ENCODE results near the gene RALGPS2. TPM values are rescaled to one million over a fixed set of nuclear protein-coding genes. Genes with fewer than 3 reads are reported as not detected.
A peak's percentile ranks its signal among the peaks of the same experiment; 100 is the strongest.

The RALGPS2 gene
- total and polyA plus RNA-seq, 5 donors from 2014 or later, result 1.6 to 4.7 (median 3.5) TPM

DNA sequence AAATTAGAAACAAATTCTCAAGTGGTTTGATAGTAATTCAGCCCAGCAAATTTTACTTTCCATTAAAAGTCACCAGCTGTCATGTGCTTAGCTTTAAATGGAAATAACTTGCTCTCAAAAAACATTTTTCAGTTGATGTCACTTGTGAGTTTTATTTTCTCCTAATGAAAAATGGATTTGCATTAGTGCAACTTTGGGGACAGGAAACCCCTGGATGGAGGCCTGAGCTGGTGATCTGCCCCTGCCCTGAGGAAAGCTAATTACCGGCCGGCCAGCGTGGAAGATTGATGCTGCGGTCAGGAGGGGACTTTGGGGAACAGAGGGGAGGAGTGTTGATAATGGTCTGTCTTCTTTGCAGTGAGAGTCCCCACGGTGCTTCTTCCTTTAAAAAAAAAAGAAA is 212.7 kb downstream of the RALGPS2 start:
- Mint-ChIP-seq H3K27ac (no peak overlapping the region), H3K27me3 (peaks cover 8% of the 10 kb centered on the region), H3K9me3 (no peaks in the 10 kb centered on the region), H3K36me3 (no peaks in the 10 kb centered on the region), H3K4me3 (no peak overlapping the region), H3K4me1 (no peaks in the 10 kb centered on the region)
- ATAC-seq (ENCODE audit: low read depth in 2 of 2) (no peak), DNase-seq (no peak)
- Histone ChIP-seq H3K27ac (ENCODE audit: insufficient read depth, low read length, poor library complexity, severe bottlenecking) (no peak overlapping the region), H3K4me1 (ENCODE audit: control insufficient read depth, insufficient read depth, low read length, poor library complexity, severe bottlenecking) (no peaks in the 10 kb centered on the region), H3K27me3 (ENCODE audit: control insufficient read depth, insufficient read depth, low read length) (no peaks in the 10 kb centered on the region), H3K36me3 (ENCODE audit: control insufficient read depth, insufficient read depth, low read length) (no peaks in the 10 kb centered on the region), H3K9me3 (ENCODE audit: control insufficient read depth in 2 of 2, low read length in 2 of 2) (no peaks in the 10 kb centered on the region), H3K4me3 (ENCODE audit: low read depth, low read length) (no peak overlapping the region)

DNA sequence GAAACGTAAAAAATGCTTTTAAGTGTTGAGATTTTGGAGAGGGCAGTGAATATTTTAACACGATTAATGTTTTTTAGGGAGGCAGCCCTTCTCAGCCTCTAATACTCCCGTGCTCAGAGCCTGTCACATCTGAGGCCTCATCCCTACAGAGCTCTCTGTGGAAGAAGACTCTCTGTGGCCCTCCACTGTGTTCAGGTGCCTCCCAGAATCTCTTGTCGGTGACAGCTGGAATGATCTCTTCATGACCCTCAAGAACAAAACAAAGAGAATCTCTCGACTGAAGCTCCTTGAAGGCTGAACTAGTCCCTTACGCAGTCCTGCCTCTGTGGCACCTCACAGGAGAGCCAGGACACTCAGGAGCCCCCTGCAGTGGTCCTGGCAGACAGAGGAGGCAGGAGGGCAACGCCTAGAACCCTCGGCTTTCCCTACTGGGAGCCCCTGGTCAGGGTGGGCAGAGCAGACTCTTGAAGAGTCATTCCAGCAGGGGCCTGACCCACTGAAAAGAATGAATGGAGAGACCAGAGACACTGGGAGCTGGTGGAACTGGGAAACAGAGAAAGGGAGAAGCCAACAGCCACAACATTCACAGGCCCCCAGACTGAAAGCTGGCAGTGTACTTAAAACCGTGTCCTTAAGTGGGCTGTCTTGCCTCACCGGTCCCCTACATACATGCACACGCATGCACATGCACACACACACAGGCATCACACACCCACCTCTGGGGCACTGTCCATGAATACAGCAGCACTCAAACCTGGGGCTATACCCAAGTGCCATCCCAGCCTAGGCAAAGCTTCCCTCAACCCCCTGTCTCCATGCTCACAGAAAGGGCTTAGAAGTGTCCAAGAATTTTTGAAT is 213.3 kb downstream of the RALGPS2 start:
- no peak for DNase-seq
- no peak for ATAC-seq (ENCODE audit: low read depth in 2 of 2)
- Mint-ChIP-seq H3K27me3 (peaks cover 8% of the 10 kb centered on the region), H3K4me1 (no peaks in the 10 kb centered on the region), H3K27ac (no peak overlapping the region), H3K4me3 (no peak overlapping the region), H3K36me3 (no peaks in the 10 kb centered on the region), H3K9me3 (no peaks in the 10 kb centered on the region)
- no peak overlapping the region for H3K4me3 ChIP-seq (ENCODE audit: low read depth, low read length)
- H3K4me1 ChIP-seq (ENCODE audit: control insufficient read depth, insufficient read depth, low read length, poor library complexity, severe bottlenecking), result no peaks in the 10 kb centered on the region
- H3K27ac ChIP-seq (ENCODE audit: insufficient read depth, low read length, poor library complexity, severe bottlenecking), result no peak overlapping the region
- no peaks in the 10 kb centered on the region for H3K36me3 ChIP-seq (ENCODE audit: control insufficient read depth, insufficient read depth, low read length)
- no peaks in the 10 kb centered on the region for H3K9me3 ChIP-seq (ENCODE audit: control insufficient read depth in 2 of 2, low read length in 2 of 2)
- no peaks in the 10 kb centered on the region for H3K27me3 ChIP-seq (ENCODE audit: control insufficient read depth, insufficient read depth, low read length)

DNA sequence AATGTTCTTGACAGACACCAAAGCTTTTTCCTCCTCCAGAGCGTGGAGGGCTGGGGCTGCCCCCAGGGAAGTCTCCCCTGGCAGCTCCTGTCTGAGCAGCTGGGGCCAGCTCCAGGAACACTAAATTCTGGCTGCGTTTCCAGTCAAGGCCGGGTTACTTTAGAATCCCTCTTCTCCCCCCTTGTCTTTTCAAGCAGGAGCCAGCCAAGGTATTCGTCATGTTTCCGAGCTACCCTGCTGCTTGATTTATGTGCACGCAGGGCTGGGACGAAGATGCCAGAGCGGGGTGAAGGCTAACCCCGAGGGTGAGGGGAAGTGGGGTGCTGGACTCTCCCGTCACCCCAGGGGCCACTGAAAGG is 213.9 kb downstream of the RALGPS2 start:
- Mint-ChIP-seq H3K36me3 (no peaks in the 10 kb centered on the region), H3K27me3 (peaks cover 8% of the 10 kb centered on the region), H3K27ac (no peak overlapping the region), H3K4me3 (no peak overlapping the region), H3K9me3 (no peaks in the 10 kb centered on the region), H3K4me1 (no peaks in the 10 kb centered on the region)
- DNase-seq, result no peak
- H3K4me3 ChIP-seq (ENCODE audit: low read depth, low read length), result no peak overlapping the region
- no peaks in the 10 kb centered on the region for H3K27me3 ChIP-seq (ENCODE audit: control insufficient read depth, insufficient read depth, low read length)
- H3K4me1 ChIP-seq (ENCODE audit: control insufficient read depth, insufficient read depth, low read length, poor library complexity, severe bottlenecking), result no peaks in the 10 kb centered on the region
- no peaks in the 10 kb centered on the region for H3K9me3 ChIP-seq (ENCODE audit: control insufficient read depth in 2 of 2, low read length in 2 of 2)
- no peak overlapping the region for H3K27ac ChIP-seq (ENCODE audit: insufficient read depth, low read length, poor library complexity, severe bottlenecking)
- no peaks in the 10 kb centered on the region for H3K36me3 ChIP-seq (ENCODE audit: control insufficient read depth, insufficient read depth, low read length)
- ATAC-seq (ENCODE audit: low read depth in 2 of 2), result no peak

DNA sequence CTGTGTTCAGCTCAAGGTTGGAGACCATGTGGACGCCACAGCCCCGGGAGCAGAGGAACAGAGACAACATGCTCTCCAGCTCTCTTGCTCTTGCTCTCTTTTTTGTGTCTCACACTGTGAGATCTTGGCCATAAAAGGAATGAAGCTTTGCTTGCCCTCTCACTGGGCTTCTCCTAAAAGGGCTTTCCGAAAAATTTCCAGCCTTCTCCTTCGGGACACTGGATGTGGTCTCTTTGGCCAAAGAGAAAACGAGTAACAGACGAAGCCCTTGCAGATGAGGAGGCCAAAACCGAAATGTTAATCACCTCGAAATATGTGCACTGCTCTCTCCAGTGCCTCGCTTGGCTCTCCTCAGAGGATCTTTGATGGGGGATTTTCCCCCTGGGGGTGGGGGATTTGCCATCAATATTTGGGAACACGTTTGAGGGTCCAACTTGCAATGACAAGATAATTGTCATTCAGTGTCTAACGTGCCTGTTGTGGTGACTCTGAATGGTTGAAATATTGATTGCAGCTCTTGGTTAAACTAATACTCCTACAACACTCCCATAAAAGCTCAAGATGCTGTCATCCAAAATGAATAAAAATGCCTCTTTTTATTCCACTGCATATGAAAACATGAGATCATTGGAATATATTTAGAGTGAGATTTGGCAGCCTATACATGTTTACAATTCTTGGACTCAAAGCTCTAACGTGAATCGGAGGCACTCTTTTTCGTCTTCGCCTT is 214.5 kb downstream of the RALGPS2 start:
- H3K27ac Mint-ChIP-seq, result peak overlapping the region in 1 of 3 donors; percentile 21
- ATAC-seq (ENCODE audit: low read depth in 2 of 2) (no peak), DNase-seq (no peak)
- Histone ChIP-seq H3K27ac (ENCODE audit: insufficient read depth, low read length, poor library complexity, severe bottlenecking) (no peak overlapping the region), H3K36me3 (ENCODE audit: control insufficient read depth, insufficient read depth, low read length) (no peaks in the 10 kb centered on the region), H3K9me3 (ENCODE audit: control insufficient read depth in 2 of 2, low read length in 2 of 2) (no peaks in the 10 kb centered on the region), H3K4me3 (ENCODE audit: low read depth, low read length) (no peak overlapping the region), H3K4me1 (ENCODE audit: control insufficient read depth, insufficient read depth, low read length, poor library complexity, severe bottlenecking) (no peaks in the 10 kb centered on the region), H3K27me3 (ENCODE audit: control insufficient read depth, insufficient read depth, low read length) (no peaks in the 10 kb centered on the region)
- no peak overlapping the region for H3K4me3 Mint-ChIP-seq
- no peaks in the 10 kb centered on the region for H3K9me3 Mint-ChIP-seq
- H3K4me1 Mint-ChIP-seq, result no peaks in the 10 kb centered on the region
- H3K27me3 Mint-ChIP-seq, result peaks cover 8% of the 10 kb centered on the region
- H3K36me3 Mint-ChIP-seq, result no peaks in the 10 kb centered on the region

DNA sequence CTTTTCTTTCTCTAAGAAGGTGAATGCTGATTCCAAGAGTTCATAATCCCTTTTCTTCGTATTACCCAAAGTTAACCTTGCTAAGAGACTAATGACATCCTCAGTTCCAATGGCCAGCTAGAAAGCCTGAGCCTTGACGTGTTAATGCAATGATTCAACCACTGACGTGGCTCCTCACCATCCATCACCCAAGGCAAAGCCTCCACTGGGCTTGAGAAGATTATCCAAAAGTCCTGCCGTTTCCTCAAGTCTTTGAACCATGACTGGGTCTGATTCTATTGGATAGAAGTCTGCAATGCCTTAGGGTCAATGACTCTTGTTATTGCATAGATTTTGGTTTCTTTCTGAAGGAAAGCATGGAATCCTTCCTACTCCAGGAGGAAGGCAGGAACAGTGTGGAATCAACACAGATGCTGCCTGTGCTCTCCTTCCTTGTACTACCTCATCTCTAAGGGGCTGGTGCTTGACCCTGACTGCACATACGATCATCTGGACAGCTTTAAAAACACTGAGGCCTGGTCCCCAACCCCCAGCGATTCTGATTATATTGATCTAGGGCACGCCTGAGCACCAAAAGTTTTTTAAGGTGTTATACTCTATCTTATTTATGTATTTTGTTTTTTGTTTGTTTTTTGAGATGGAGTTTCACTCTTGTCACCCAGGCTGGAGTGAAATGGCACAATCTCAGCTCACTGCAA is 215.2 kb downstream of the RALGPS2 start:
- H3K9me3 Mint-ChIP-seq, result peaks cover 0 to 2% (median 0%) of the 10 kb centered on the region in 7 donors
- no peaks in the 10 kb centered on the region for H3K4me1 ChIP-seq (ENCODE audit: control insufficient read depth, insufficient read depth, low read length, poor library complexity, severe bottlenecking)
- H3K9me3 ChIP-seq (ENCODE audit: control insufficient read depth in 2 of 2, low read length in 2 of 2), result no peaks in the 10 kb centered on the region
- ATAC-seq (ENCODE audit: low read depth in 2 of 2) (no peak), DNase-seq (no peak)
- H3K27me3 ChIP-seq (ENCODE audit: control insufficient read depth, insufficient read depth, low read length), result no peaks in the 10 kb centered on the region
- H3K36me3 Mint-ChIP-seq, result no peaks in the 10 kb centered on the region
- no peaks in the 10 kb centered on the region for H3K36me3 ChIP-seq (ENCODE audit: control insufficient read depth, insufficient read depth, low read length)
- no peak overlapping the region for H3K27ac Mint-ChIP-seq
- H3K27ac ChIP-seq (ENCODE audit: insufficient read depth, low read length, poor library complexity, severe bottlenecking), result no peak overlapping the region
- H3K4me3 Mint-ChIP-seq, result no peak overlapping the region
- H3K4me1 Mint-ChIP-seq, result no peaks in the 10 kb centered on the region
- no peak overlapping the region for H3K4me3 ChIP-seq (ENCODE audit: low read depth, low read length)
- H3K27me3 Mint-ChIP-seq, result peaks cover 8% of the 10 kb centered on the region

DNA sequence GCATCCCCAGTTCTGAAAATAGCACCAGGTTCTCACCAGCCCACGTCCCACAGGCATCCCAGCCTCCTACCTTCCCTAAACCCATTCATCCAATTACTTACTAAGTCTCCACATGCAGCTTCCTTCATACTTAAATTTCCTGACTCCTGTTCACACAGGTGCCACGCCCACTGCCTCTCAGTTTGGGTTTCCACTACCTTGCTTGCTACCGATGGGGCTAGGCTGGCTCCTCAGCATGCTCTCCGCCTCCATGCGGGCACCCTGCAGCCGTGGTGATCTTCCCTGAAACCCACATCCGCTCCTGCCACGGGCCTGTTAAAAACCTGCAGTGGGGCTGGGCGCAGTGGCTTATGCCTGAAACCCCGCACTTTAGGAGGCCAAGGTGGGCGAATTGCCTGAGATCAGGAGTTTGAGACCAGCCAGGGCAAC is 216.2 kb downstream of the RALGPS2 start:
- Histone ChIP-seq H3K9me3 (ENCODE audit: control insufficient read depth in 2 of 2, low read length in 2 of 2) (no peaks in the 10 kb centered on the region), H3K4me3 (ENCODE audit: low read depth, low read length) (no peak overlapping the region), H3K4me1 (ENCODE audit: control insufficient read depth, insufficient read depth, low read length, poor library complexity, severe bottlenecking) (no peaks in the 10 kb centered on the region), H3K27ac (ENCODE audit: insufficient read depth, low read length, poor library complexity, severe bottlenecking) (no peak overlapping the region), H3K36me3 (ENCODE audit: control insufficient read depth, insufficient read depth, low read length) (no peaks in the 10 kb centered on the region), H3K27me3 (ENCODE audit: control insufficient read depth, insufficient read depth, low read length) (no peaks in the 10 kb centered on the region)
- ATAC-seq (ENCODE audit: low read depth in 2 of 2) (no peak), DNase-seq (no peak)
- Mint-ChIP-seq H3K27ac (no peak overlapping the region), H3K4me3 (no peak overlapping the region), H3K4me1 (no peaks in the 10 kb centered on the region), H3K9me3 (peaks cover 0 to 2% (median 0%) of the 10 kb centered on the region in 7 donors), H3K27me3 (peaks cover 8% of the 10 kb centered on the region), H3K36me3 (no peaks in the 10 kb centered on the region)

DNA sequence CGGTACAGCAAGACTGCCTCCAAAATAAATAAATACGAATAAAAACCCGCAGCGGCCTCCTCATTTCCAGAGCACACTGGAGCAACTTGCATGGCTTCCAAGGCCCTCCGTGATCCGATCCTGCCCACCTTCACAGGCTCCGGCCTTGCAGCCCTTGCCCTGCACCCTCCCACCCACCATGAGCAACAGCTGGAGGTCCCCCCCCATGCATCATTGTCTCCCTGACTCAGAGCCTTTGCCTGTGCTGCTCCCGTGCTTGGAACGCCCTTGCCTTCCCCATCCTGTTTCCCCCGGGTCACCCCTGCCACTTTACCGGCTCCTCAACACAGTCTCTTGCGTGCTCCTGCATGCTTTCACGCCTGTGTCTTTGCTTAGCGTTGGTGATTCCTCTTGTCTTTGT is 216.8 kb downstream of the RALGPS2 start:
- no peak overlapping the region for H3K4me3 ChIP-seq (ENCODE audit: low read depth, low read length)
- H3K27ac ChIP-seq (ENCODE audit: insufficient read depth, low read length, poor library complexity, severe bottlenecking), result no peak overlapping the region
- no peak for ATAC-seq (ENCODE audit: low read depth in 2 of 2)
- peaks cover 0 to 2% (median 0%) of the 10 kb centered on the region in 7 donors for H3K9me3 Mint-ChIP-seq
- no peak overlapping the region for H3K4me3 Mint-ChIP-seq
- H3K36me3 ChIP-seq (ENCODE audit: control insufficient read depth, insufficient read depth, low read length), result no peaks in the 10 kb centered on the region
- peaks cover 8% of the 10 kb centered on the region for H3K27me3 Mint-ChIP-seq
- H3K4me1 ChIP-seq (ENCODE audit: control insufficient read depth, insufficient read depth, low read length, poor library complexity, severe bottlenecking), result no peaks in the 10 kb centered on the region
- H3K4me1 Mint-ChIP-seq, result no peaks in the 10 kb centered on the region
- no peak overlapping the region for H3K27ac Mint-ChIP-seq
- no peak for DNase-seq
- H3K36me3 Mint-ChIP-seq, result no peaks in the 10 kb centered on the region
- no peaks in the 10 kb centered on the region for H3K9me3 ChIP-seq (ENCODE audit: control insufficient read depth in 2 of 2, low read length in 2 of 2)
- no peaks in the 10 kb centered on the region for H3K27me3 ChIP-seq (ENCODE audit: control insufficient read depth, insufficient read depth, low read length)
